ENCODE results near the gene EME1.

Gene EME1

GRCh38 chr17:50364061-50364458 lies 9.0 kb upstream of the EME1 start:
- DNase-seq: no peak

GRCh38 chr17:50364715-50365114 lies 8.3 kb upstream of the EME1 start:
- no peak for DNase-seq

DNA sequence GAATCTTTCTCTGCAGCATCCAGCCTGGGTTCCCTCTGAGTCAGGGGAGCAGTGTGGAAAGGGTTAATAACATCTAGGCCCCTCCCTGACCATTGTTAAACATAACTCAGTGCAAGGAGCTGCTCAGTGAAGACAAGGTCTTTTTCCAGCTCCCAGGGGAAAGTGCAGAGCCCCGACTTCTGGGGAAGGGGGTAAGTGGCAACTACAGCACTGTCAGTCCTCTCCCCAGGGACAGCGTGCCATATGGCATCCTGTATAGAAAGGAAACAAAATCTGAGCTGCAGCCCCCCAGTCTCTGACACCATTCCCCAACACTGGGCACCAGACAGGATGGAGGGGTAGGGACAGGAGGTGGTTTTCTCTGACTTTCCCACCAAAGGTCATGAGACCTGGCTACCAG lies 7.9 kb upstream of the EME1 start:
- DNase-seq: no peak

DNA sequence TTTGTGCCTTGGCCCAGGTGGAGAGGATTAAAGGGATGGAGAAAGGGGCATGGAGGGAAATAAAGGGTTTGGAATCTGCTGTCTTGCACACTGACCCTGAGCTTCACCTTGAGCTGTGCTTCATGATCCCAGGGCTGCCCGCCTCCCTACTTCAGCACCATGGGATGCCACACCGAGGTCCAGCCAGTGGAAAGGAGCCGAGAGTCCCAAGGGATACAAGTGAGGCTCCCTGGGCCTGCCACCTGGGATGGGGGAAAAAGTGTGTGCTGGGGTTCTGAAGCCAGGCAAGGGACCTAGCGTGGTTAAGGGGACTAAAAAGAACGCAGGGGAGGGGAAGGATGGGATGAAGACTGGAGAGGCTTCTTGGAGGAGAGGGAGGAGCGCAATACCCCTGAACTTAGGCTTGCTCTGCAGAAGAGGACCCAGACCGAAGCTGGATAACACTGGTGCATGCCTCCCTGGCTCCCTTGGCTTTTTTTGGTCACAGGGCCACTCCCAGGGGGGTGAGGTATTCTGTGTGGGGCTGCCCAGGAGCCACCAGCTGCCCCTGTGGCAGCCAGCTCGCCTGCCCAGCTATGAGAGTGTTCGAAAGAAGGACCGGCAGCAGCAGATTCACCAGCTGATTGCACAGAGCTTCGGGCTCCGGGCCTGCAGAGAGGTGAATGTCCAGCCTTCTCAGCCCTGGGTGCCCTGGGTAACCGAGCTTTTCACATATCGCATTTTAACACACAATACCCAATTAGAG lies 7.2 kb upstream of the EME1 start:
- DNase-seq: no peak

GRCh38 chr17:50367401-50367800 lies 5.6 kb upstream of the EME1 start:
- no peak for DNase-seq

DNA sequence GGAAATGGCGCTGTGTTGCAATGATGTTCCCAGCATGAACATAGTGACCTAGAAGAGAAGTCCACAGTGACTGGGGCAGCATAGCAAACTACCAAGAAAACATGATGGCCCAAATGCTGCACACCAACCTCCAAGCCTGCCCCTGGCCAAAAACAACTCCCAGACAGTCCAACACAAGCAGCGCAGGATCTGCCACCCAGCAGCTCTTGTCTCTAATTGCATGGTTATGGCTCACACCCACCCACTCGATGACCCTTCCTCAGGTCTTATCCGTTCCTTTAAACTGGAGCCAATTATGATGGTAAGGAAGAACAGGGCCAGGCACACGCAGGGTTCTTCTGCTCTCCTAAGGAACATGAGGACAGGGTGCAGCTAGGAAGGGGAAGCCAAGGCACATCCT lies 3.0 kb upstream of the EME1 start:
- DNase-seq: no peak

DNA sequence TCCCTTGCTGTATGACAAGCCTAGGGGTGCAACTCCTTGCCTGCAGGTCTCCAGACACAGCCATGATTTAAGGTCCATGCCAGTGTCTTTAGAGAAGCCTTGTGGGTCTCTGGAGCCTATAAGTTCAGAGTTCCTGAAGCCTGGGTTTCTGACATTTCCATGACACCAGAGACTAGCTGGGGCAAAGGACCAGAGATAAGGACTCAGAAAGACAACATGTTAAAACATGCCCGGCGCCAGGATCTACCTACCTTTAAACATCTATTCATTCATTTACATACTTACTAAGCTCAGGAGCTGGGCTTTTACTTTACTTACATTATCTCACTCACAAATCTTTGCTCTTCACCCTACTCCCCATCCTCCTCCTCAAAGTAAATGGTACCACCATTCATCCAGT lies 1.5 kb upstream of the EME1 start:
- no peak for DNase-seq

DNA sequence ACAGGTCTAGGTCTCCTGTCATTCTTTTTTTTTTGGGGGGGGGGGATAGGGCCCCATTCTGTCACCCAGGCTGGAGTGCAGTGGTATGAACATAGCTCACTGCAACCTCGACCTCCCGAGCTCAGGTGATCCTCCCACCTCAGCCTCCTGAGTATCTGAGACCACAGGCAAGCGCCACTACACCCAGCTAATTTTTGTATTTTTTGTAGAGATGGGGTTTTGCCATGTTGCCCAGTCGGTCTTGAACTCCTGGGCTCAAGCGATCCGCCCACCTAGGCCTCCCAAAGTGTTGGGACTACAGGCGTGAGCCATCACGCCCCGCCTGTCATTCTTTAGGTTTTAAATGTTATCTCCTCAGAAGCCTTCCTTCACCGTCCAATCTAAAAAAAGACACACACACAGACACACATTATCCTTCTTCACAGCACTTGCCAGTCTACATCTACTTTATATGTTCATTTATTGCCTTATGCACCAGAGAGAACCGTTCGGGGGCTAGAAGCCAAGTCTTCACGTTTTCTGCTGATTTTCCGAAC lies 739 bp upstream of the EME1 start:
- no peak for DNase-seq

DNA sequence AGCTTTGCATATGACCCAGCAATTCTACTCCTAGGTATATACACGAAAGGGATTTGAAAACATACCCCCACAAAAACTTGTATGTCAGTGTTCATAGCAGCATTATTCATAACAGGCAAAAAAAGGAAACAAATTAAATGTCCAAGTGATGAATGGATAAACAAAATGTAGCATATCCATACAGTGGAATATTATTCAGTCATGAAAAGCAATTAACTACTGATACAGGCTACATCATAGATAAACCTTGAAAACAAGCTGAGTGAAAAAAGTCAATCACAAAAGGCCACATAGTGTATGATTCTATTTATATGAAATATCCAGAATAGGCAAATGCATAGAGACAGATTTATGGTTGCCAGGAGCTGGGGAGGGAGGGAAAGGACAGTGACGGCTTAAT lies 676 bp downstream of the EME1 start:
- no peak for DNase-seq

DNA sequence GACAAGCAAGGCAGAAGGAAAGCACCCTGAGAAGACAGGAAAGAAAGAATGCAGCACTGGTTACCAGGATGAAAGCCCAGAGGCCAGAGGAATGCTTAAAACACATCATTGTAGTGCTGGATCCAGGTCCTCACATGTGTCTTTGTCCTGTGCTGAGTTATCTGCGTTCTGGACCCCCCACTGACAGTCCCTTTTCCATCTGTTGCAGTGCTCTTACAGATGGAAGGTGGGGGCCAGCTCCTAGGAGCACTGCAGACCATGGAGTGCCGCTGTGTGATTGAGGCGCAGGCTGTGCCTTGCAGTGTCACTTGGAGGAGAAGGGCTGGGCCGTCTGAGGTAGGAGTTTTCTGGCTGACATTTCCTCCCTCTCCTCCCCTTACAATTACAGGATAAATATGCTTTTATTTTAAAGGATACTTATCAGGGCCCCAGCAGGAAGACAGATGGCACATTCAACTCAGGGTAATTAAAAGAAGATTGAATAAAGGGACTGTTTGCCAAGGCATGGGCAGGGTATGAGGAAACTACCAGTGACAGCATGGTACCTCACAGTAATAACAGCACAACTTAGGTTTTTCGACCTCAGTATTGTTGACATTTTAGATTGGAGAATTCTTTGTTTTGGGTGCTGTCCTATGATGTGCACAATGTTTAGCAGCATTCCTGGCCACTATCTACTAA lies 3.0 kb downstream of the EME1 start:
- DNase-seq: no peak

DNA sequence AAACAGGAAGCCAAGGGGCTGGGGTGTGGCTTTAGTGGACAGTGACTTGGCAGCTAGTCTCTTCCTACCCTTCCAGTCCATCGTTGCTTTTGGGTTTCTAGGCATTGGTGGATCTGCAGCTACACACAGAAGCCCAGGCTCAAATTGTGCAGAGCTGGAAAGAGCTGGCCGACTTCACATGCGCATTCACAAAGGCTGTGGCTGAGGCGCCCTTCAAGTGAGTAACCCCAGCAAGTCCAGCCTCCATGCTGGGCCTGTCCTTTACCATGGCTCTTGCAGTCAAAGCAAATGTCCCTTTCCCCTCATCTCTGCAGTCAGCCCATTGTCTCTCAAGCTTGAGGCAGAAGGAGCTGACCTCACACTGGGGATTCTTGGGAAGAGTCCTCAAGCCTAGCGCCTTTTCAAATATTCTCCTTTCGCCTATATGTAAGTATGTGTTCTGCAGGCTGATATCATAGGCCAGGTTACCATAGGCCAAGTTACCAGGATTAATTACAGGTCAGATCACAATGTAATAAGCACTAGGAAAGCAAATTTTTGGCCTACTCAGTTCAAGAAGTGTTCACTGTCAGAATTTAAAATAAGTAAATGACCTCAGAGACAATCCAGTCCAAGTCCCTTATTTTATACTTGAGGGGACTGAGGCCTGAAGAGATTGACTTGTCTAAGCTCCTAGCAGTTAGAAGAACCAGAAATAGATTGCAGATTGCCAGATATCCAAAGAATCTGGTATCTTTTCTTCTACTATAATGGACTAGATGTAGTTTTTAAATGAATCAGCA lies 6.5 kb downstream of the EME1 start:
- DNase-seq: no peak

GRCh38 chr17:50380369-50381259 lies 7.6 kb downstream of the EME1 start:
- DNase-seq: no peak

DNA sequence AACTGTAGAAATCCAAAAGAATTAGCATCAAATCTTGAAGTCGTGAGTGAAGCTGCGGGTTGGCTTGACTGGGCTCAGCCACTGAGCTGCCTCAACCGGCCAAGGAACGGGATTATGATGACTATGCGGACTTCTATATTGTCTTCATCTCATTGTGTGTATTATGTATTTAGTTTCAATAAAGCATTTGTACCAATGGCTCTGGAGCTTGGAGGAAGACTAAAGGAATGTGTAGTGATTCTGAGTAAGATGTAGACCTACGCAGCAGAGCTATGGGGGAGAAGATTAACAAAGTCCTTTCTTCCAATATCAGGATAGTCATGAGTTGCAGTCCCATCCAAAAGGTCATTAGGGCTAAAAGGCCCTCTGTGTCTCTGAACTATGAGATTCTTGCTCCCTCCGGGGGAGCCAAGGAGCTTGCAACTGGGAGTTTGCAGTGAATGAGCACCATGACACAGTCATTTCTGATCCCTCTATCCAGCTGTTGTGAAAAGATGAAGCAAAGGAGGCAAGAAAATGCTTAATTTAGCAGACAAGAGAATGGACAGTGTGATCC lies 8.3 kb downstream of the EME1 start:
- no peak for DNase-seq

- DNase-seq: no peak
These were observed 8.9 kb downstream of the EME1 start for GRCh38 chr17:50381920-50382319.

DNA sequence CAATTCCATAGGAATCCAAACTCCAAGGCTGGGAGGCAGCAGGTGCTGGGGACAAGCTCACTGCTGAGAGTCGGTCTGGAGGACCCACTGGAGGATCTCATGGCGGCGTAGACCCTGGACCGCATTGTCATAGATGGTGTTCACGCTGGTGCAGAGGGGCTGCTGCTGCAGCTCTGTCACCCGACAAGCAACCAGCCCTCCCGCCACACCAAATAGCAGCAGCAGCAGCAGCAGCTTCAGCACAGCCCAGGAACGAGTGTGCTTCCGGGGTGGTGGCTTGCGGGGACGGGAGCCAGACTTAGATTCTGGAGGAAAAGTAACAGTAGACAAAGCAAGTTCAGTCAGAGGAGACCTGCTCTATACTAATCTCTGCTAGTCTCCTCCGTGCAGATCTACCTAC lies 9.9 kb downstream of the EME1 start:
- no peak for DNase-seq

DNA sequence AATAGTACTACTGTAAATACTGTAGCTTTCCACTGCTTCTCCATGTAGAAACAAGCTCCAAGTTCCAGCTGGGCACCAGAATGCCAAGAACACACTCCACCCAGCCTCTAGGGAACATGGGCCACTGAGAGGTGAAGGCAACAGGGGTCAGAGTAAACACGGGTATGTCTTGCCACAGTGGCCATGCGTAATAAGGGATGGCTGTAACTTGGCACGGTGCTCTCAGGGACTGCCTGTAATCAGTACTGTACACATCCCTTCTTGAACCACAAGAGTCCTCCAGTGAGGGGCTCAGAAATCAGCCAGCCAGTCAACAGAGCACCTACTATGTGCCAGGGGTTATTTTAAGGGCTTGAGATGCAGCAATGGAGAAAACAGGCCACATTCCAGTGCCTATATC lies 13.5 kb downstream of the EME1 start:
- no peak for DNase-seq

DNA sequence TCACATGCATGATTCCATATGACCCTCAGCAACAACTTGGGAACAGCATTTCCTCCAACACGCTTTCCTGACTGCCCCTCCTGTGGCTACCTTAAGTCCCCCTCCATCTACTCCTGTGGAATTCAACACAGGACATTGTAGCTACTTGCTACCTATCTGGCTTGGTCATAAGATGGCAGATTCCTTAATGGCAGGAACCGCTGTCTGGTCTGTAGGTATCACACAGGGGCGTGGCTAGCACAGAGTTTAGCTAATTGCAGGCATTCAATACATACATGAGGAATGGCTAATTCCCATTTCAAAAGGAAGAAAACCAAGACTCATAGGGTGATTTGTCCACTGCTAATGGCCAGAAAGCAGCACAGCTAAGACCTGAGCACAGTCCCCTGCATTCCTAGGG lies 15.7 kb downstream of the EME1 start:
- no peak for DNase-seq

DNA sequence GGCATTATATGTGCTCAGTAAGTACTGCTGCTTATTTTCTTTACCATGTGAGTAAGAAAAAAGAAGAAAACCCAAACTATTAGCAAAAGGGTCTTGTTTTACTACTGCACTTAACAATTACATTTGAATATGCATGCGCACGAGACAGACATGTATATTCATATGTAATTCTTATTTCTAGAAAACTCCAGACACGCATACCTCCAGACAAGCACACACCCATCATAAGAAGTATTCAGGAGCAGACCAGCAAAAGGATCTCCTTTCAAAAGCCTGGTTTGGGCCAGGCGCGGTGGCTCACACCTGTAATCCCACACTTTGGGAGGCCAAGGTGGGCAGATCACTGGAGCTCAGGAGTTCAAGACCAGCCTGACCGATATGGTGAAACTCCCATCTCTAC lies 16.5 kb downstream of the EME1 start:
- DNase-seq: no peak

- DNase-seq: no peak
These were observed 19.6 kb downstream of the EME1 start for GRCh38 chr17:50392621-50393020.

GRCh38 chr17:50393700-50394099 lies 20.7 kb downstream of the EME1 start:
- DNase-seq: no peak

DNA sequence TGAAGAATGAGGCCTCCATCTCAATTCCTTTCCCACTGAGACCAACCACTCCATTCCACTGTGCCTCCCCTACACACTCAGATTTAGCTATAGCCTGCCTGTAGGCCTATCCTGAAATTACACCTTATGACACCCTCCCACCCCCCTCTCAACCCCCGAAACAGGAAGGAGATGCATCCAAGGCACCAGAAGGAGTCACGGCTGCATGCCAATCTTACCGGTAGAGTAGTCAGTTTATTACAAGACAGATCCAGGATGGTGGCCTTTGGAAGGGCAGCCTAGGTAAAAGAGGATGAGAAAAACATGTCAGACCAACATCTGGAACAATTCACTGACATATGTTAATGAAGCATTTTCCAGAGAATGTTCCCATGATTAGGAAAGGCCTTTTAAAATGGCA lies 21.7 kb downstream of the EME1 start:
- DNase-seq: no peak

All from NCI-H345 (cell line).